ENCODE results near the gene TMEM212. TPM values are rescaled to one million over a fixed set of nuclear protein-coding genes. Genes with fewer than 3 reads are reported as not detected.

Gene TMEM212
- total and polyA plus RNA-seq, 5 donors = not detected

DNA sequence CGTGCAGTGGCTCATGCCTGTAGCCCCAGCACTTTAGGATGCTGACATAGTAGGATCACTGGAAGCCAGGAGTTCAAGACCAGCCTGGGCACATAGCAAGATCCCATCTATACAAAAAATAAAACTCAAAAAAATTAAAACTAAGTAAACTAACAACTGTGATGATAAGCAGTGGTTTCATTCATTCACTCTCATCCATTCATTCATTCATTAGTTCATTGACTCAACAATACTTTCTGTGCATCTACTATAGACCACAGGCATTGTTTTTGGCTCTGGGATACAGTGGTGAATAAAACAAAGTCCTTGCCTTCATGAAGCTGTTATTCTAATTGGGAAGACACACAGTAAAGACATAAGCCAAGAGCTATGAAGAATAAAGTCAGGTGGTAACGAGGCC lies 7.5 kb upstream of the TMEM212 start:
- intact Hi-C loops (cut with DNase I) = loop anchor here in 1 of 4 donors (10.0 kb wide), 1 partner anchor 209 kb away; no protein-coding TSS in a partner anchor
- no peak for ATAC-seq
- Histone ChIP-seq H3K9me3 (ENCODE audit: control insufficient read depth, low read length) (no peaks in the 10 kb centered on the region), H3K27ac (ENCODE audit: low read length) (no peak overlapping the region), H3K4me3 (ENCODE audit: low read length) (no peak overlapping the region), H3K4me1 (ENCODE audit: control insufficient read depth, insufficient read depth, low read length) (peaks cover under 1% of the 10 kb centered on the region), H3K27me3 (ENCODE audit: control insufficient read depth, insufficient read depth) (no peaks in the 10 kb centered on the region)
- 90% methylated on average over 2 of the region's 2 CpGs for WGBS
- no peak for DNase-seq

- WGBS = 54% methylated on average over 3 of the region's 3 CpGs
- H3K4me1 ChIP-seq (ENCODE audit: control insufficient read depth, insufficient read depth, low read length) = peaks cover 2% of the 10 kb centered on the region
- H3K27ac ChIP-seq (ENCODE audit: low read length) = peak overlapping the region; percentile 87
Observed at GRCh38 chr3:171836855-171837254, 6.3 kb upstream of the TMEM212 start.

DNA sequence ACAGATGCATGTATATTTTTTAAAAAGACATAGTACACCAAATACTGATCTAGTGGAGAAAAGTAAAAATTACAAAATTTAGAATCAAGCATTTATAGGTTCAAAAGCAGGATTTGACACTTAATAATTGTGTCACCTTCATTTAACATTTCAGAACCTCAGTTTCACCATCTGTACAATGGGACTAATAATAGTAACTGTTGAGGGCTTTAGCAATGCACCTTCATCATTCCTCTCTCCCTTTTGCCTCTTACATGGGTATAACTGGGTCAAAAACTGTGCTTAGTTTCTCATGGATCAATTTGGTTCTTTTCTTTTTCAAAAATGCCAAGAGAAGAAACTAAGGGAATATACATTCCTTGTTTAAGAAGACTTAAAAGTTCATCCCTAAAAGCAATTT lies 5.5 kb upstream of the TMEM212 start:
- intact Hi-C loops (cut with DNase I) = loop anchor here in 1 of 4 donors (10.0 kb wide), 1 partner anchor 207 kb away; no protein-coding TSS in a partner anchor
- DNase-seq (no peak), ATAC-seq (no peak)
- Histone ChIP-seq H3K9me3 (ENCODE audit: control insufficient read depth, low read length) (no peaks in the 10 kb centered on the region), H3K4me1 (ENCODE audit: control insufficient read depth, insufficient read depth, low read length) (peaks cover 2% of the 10 kb centered on the region), H3K27me3 (ENCODE audit: control insufficient read depth, insufficient read depth) (no peaks in the 10 kb centered on the region), H3K27ac (ENCODE audit: low read length) (no peak overlapping the region), H3K4me3 (ENCODE audit: low read length) (no peak overlapping the region)

More at GRCh38 chr3:171836855-171837254, 6.3 kb upstream of the TMEM212 start:
- Histone ChIP-seq H3K27me3 (ENCODE audit: control insufficient read depth, insufficient read depth) (no peaks in the 10 kb centered on the region), H3K4me3 (ENCODE audit: low read length) (no peak overlapping the region), H3K9me3 (ENCODE audit: control insufficient read depth, low read length) (no peaks in the 10 kb centered on the region)
- intact Hi-C loops (cut with DNase I) = loop anchor here in 1 of 4 donors (10.0 kb wide), 1 partner anchor 208 kb away; no protein-coding TSS in a partner anchor
- ATAC-seq (peak; percentile 29 to 49), DNase-seq (no peak)

- H3K4me1 ChIP-seq (ENCODE audit: control insufficient read depth, insufficient read depth, low read length) = peaks cover 2% of the 10 kb centered on the region
- DNase-seq = peak; percentile 58 to 82 (median 82)
Observed at GRCh38 chr3:171838218-171838720, 4.9 kb upstream of the TMEM212 start.

GRCh38 chr3:171839270-171839669 lies 3.9 kb upstream of the TMEM212 start:
- no peak for DNase-seq
- intact Hi-C loops (cut with DNase I) = loop anchor here in 1 of 4 donors (10.0 kb wide), 1 partner anchor 206 kb away; no protein-coding TSS in a partner anchor
- peaks cover 2% of the 10 kb centered on the region for H3K4me1 ChIP-seq (ENCODE audit: control insufficient read depth, insufficient read depth, low read length)
- H3K27ac ChIP-seq (ENCODE audit: low read length) = peak overlapping the region; percentile 62
- H3K27me3 ChIP-seq (ENCODE audit: control insufficient read depth, insufficient read depth) = no peaks in the 10 kb centered on the region
- no peaks in the 10 kb centered on the region for H3K9me3 ChIP-seq (ENCODE audit: control insufficient read depth, low read length)
- H3K4me3 ChIP-seq (ENCODE audit: low read length) = no peak overlapping the region
- no peak for ATAC-seq
- WGBS = 91% methylated on average over 2 of the region's 2 CpGs

More at GRCh38 chr3:171838218-171838720, 4.9 kb upstream of the TMEM212 start:
- ATAC-seq = peak; percentile 87 to 89
- WGBS = 7% methylated on average over 6 of the region's 6 CpGs
- intact Hi-C loops (cut with DNase I) = loop anchor here in 1 of 4 donors (10.0 kb wide), 1 partner anchor 207 kb away; no protein-coding TSS in a partner anchor
- H3K4me3 ChIP-seq (ENCODE audit: low read length) = no peak overlapping the region
- no peaks in the 10 kb centered on the region for H3K27me3 ChIP-seq (ENCODE audit: control insufficient read depth, insufficient read depth)
- peak overlapping the region; percentile 49 for H3K27ac ChIP-seq (ENCODE audit: low read length)
- H3K9me3 ChIP-seq (ENCODE audit: control insufficient read depth, low read length) = no peaks in the 10 kb centered on the region

DNA sequence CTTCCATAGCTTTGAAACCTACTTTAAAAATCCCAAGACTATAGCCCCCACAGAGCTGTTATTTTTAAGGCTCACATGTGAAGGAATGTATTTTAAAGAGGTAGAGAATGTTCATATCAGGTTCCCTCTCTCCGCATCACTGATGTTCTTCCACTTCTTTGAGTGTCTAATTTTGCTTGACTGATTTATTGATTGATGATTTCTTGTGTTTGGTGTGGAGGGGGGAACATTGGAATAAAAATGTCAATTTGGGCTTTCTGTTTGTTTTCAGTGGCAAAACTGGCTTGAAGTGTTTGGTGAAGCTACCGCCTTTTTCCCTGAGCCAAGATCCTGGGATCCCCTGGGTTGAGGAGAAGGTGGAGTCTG lies 2.7 kb upstream of the TMEM212 start:
- intact Hi-C loops (cut with DNase I) = no loop called here
- no peaks in the 10 kb centered on the region for H3K27me3 ChIP-seq (ENCODE audit: control insufficient read depth, insufficient read depth)
- H3K4me3 ChIP-seq (ENCODE audit: low read length) = no peak overlapping the region
- H3K27ac ChIP-seq (ENCODE audit: low read length) = no peak overlapping the region
- H3K4me1 ChIP-seq (ENCODE audit: control insufficient read depth, insufficient read depth, low read length) = peaks cover 2% of the 10 kb centered on the region
- WGBS = 96% methylated on average over 2 of the region's 2 CpGs
- H3K9me3 ChIP-seq (ENCODE audit: control insufficient read depth, low read length) = no peaks in the 10 kb centered on the region
- DNase-seq = no peak
- ATAC-seq = no peak

GRCh38 chr3:171840811-171841619 lies 2.1 kb upstream of the TMEM212 start:
- Histone ChIP-seq H3K27ac (ENCODE audit: low read length) (no peak overlapping the region), H3K4me1 (ENCODE audit: control insufficient read depth, insufficient read depth, low read length) (peaks cover 2% of the 10 kb centered on the region), H3K4me3 (ENCODE audit: low read length) (no peak overlapping the region), H3K27me3 (ENCODE audit: control insufficient read depth, insufficient read depth) (no peaks in the 10 kb centered on the region), H3K9me3 (ENCODE audit: control insufficient read depth, low read length) (no peaks in the 10 kb centered on the region)
- 60% methylated on average over 6 of the region's 6 CpGs for WGBS
- intact Hi-C loops (cut with DNase I) = no loop called here
- ATAC-seq (no peak), DNase-seq (no peak)

DNA sequence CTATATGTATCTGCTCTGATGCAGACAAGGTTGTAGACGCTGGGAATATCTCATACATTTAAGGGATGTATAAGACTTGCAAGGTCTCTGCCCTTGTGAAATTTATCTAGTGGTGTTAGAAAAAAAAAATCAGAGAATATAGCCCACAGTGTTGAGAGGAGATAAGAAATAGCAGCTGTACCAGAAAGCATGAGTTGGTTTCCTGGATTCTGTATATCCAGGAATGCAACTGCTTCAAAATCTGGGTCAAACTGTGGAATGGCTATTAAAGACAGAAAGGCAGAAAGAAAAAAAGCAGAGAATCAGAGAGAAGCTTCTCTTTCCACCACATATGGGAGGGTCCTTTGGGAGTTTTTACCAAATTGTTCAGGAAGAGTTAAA lies 1.5 kb upstream of the TMEM212 start:
- intact Hi-C loops (cut with DNase I) = no loop called here

DNA sequence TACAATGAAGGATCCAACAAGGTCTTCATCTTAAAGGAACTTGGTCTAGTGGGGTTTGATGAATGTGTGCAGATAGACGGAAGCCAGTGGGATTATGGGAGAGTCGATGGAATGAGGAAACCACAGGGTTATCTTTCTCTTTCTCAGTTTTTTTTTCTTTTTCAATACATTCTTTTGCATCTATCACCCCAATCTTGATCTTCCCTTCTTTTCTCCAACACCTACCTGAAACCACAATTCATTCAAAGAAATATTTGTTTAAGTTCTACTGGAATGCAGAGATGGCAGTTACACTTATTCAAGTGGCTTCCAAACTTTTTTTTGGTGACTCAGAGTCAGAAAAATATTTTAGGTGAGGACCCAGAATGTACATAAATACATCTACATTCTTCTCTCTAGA lies 1.7 kb downstream of the TMEM212 start:
- ATAC-seq = no peak
- DNase-seq = no peak
- intact Hi-C loops (cut with DNase I) = no loop called here

More for the DNA sequence above, 1.5 kb upstream of the TMEM212 start:
- Histone ChIP-seq H3K9me3 (ENCODE audit: control insufficient read depth, low read length) (no peaks in the 10 kb centered on the region), H3K4me3 (ENCODE audit: low read length) (no peak overlapping the region), H3K4me1 (ENCODE audit: control insufficient read depth, insufficient read depth, low read length) (peaks cover 2% of the 10 kb centered on the region), H3K27ac (ENCODE audit: low read length) (no peak overlapping the region), H3K27me3 (ENCODE audit: control insufficient read depth, insufficient read depth) (no peaks in the 10 kb centered on the region)
- 44% methylated on average over 1 of the region's 1 CpG for WGBS
- DNase-seq (no peak), ATAC-seq (no peak)

DNA sequence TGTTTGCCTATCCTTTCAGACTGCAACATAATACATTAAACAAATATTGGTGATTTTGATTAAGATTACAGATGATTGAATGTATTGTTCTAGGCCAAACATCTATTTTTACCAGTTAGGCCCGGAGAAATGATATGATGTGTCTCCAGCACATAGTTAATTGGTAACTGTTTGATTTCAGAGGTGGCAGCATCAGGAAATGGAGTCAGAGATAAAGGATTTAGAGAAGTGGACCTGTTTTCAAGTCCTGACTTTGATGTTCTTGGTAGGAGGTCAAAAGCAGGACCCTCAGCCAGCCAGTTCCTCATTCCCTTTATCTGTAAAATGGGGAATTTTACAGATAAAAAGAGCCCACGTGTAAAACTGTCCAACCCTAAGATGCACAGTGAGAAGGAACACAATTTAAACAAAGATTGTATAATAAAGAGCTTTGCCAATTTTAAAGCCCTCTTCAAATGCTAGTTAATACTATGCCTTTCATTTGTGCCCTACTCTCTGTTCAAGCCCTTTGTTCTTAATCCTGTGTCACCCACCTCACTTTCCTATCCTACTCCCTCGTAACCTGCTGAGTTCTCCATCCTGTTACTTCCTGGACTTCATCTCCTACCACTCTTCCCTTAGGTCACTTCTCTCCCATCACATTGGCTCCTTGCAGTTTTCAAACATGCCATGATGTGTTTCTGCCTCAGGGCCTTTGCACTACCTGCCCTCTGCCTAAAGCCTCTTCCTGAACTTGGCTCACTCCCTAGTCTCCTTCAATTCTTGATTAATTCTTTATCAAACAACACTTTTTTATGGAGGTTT lies 2.5 kb downstream of the TMEM212 start:
- intact Hi-C loops (cut with DNase I) = no loop called here
- Histone ChIP-seq H3K4me1 (ENCODE audit: control insufficient read depth, insufficient read depth, low read length) (peaks cover under 1% of the 10 kb centered on the region), H3K4me3 (ENCODE audit: low read length) (no peak overlapping the region), H3K27ac (ENCODE audit: low read length) (no peak overlapping the region), H3K27me3 (ENCODE audit: control insufficient read depth, insufficient read depth) (no peaks in the 10 kb centered on the region), H3K9me3 (ENCODE audit: control insufficient read depth, low read length) (no peaks in the 10 kb centered on the region)
- WGBS = 67% methylated on average over 3 of the region's 3 CpGs
- ATAC-seq (no peak), DNase-seq (no peak)

More for the DNA sequence above, 1.7 kb downstream of the TMEM212 start:
- H3K4me3 ChIP-seq (ENCODE audit: low read length) = no peak overlapping the region
- no peak overlapping the region for H3K27ac ChIP-seq (ENCODE audit: low read length)
- no peaks in the 10 kb centered on the region for H3K27me3 ChIP-seq (ENCODE audit: control insufficient read depth, insufficient read depth)
- 90% methylated on average over 2 of the region's 2 CpGs for WGBS
- no peaks in the 10 kb centered on the region for H3K9me3 ChIP-seq (ENCODE audit: control insufficient read depth, low read length)
- H3K4me1 ChIP-seq (ENCODE audit: control insufficient read depth, insufficient read depth, low read length) = peaks cover 2% of the 10 kb centered on the region

GRCh38 chr3:171846597-171846996 lies 3.4 kb downstream of the TMEM212 start:
- WGBS = 74% methylated on average over 2 of the region's 2 CpGs
- no peak for ATAC-seq
- no peak for DNase-seq
- Histone ChIP-seq H3K4me1 (ENCODE audit: control insufficient read depth, insufficient read depth, low read length) (no peaks in the 10 kb centered on the region), H3K27ac (ENCODE audit: low read length) (no peak overlapping the region), H3K27me3 (ENCODE audit: control insufficient read depth, insufficient read depth) (no peaks in the 10 kb centered on the region), H3K4me3 (ENCODE audit: low read length) (no peak overlapping the region), H3K9me3 (ENCODE audit: control insufficient read depth, low read length) (no peaks in the 10 kb centered on the region)
- intact Hi-C loops (cut with DNase I) = no loop called here
